ENCODE measurements around the gene ELL2.
"Not testable (repeated sequence)": the region's sequence is repeated elsewhere in the genome, so short reads cannot be mapped to it uniquely, and the experiment has no call there.

Gene ELL2

GRCh38 chr5:95846554-95847260, 114.9 kb downstream of the ELL2 start:
- H3K27ac ChIP-seq, result peak overlapping the region; percentile 11
- DNase-seq (ENCODE audit: low read depth, low spot score), result no peak

GRCh38 chr5:95845391-95845790, 116.3 kb downstream of the ELL2 start:
- no peak for DNase-seq (ENCODE audit: low read depth, low spot score)

GRCh38 chr5:95843733-95844223, 117.9 kb downstream of the ELL2 start:
- DNase-seq (ENCODE audit: low read depth, low spot score), result no peak
- peak overlapping the region; percentile 84 for H3K27ac ChIP-seq

More at GRCh38 chr5:95845391-95845790, 116.3 kb downstream of the ELL2 start:
- H3K27ac ChIP-seq, result no peak overlapping the region

- DNase-seq (ENCODE audit: low read depth, low spot score), result no peak
- peak overlapping the region; percentile 84 for H3K27ac ChIP-seq
These were observed 118.7 kb downstream of the ELL2 start for GRCh38 chr5:95842854-95843544.

DNA sequence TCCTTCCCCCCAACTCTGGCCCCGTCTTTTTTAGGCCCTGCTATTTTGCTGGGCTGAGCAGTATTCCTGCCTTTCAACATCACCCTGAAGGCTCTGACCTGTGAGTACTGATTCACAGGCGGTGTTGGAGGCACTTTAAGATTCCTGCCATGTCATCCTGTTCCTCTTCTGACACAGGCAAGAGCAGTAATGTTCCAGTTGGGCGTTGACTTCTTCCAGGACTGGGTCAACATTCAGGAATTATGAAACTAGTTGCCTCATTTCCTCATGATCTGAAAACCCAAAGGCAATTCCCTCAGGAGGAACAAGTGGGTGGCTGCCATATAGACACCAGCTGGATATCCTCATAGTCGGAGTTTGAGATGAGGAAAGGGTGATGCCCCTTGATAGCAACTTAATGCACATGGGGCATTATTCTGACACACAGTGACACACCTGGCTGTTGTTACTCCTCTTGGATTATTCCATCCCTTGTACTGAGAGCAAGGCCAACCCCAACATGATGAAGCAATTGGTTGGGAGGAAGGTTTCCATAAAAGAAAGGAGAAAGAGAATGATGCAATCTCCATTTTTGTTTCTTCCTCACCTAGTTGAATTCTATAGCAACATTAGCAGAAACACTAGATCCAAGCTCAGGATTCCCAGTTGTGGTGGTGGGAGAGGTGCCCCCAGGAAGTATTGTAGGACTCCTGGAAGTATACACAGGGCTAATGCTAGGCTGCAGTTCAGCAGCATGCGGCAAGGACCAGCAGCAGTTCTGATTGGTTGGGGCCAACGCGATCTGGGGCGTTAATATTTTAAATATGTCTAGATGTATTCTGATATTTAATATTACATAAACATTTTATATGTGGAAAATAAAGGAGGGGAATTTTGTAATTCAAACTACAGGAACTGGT, 119.5 kb downstream of the ELL2 start:
- no peak for DNase-seq (ENCODE audit: low read depth, low spot score)
- peak overlapping the region; percentile 84 for H3K27ac ChIP-seq

GRCh38 chr5:95840956-95841705, 120.5 kb downstream of the ELL2 start:
- H3K27ac ChIP-seq, result peak overlapping the region; percentile 84
- DNase-seq (ENCODE audit: low read depth, low spot score), result no peak

DNA sequence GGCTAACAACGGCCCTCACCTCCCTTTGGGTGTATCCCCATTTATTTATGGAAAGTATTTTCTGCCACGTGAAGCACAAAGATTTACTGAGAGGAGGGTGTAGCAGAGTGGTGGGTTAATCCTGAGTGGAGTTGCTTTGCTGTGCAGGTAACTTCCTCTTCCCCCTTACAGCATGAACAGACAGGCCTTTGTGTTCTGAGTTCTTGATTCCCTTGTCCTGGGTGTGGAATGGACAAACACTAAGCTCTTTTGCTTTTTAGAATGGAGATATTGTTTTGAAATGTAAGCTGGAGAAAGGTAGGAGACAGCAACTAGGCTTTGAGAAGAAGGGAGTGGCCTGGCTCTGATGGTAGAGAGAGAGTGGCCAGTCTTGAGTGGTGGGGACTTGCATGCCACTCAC, 122.0 kb downstream of the ELL2 start:
- H3K27ac ChIP-seq, result peak overlapping the region; percentile 44
- DNase-seq (ENCODE audit: low read depth, low spot score), result no peak

DNA sequence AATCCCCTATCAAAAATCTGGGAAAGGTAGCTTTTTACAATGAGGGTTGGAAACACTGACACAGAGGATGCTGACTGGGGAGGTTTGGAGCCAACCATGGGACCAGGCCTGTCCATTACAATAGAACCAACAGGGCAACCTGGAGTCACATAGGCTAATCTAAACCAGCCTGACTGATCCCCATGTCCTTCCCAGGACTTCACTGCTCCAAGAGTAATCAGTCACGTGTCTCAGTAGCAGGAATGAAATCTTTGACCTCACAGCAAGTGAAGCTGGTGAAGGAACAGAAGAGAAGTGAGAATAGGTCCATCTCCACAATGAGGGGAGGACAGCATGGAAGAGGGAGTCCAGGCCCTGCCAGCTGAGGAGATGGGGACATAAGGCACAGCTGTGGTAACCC, 123.1 kb downstream of the ELL2 start:
- no peak for DNase-seq (ENCODE audit: low read depth, low spot score)
- H3K27ac ChIP-seq, result peak overlapping the region; percentile 44

GRCh38 chr5:95838001-95838520, 123.6 kb downstream of the ELL2 start:
- H3K27ac ChIP-seq, result peak overlapping the region; percentile 68
- DNase-seq (ENCODE audit: low read depth, low spot score), result no peak

GRCh38 chr5:95837492-95837891, 124.2 kb downstream of the ELL2 start:
- DNase-seq (ENCODE audit: low read depth, low spot score), result no peak

GRCh38 chr5:95836971-95837370, 124.7 kb downstream of the ELL2 start:
- H3K27ac ChIP-seq, result peak overlapping the region; percentile 68
- not testable (repeated sequence) for DNase-seq (ENCODE audit: low read depth, low spot score)

More at GRCh38 chr5:95837492-95837891, 124.2 kb downstream of the ELL2 start:
- H3K27ac ChIP-seq, result peak overlapping the region; percentile 68

GRCh38 chr5:95836544-95836943, 125.1 kb downstream of the ELL2 start:
- H3K27ac ChIP-seq, result peak overlapping the region; percentile 68
- no peak for DNase-seq (ENCODE audit: low read depth, low spot score)

DNA sequence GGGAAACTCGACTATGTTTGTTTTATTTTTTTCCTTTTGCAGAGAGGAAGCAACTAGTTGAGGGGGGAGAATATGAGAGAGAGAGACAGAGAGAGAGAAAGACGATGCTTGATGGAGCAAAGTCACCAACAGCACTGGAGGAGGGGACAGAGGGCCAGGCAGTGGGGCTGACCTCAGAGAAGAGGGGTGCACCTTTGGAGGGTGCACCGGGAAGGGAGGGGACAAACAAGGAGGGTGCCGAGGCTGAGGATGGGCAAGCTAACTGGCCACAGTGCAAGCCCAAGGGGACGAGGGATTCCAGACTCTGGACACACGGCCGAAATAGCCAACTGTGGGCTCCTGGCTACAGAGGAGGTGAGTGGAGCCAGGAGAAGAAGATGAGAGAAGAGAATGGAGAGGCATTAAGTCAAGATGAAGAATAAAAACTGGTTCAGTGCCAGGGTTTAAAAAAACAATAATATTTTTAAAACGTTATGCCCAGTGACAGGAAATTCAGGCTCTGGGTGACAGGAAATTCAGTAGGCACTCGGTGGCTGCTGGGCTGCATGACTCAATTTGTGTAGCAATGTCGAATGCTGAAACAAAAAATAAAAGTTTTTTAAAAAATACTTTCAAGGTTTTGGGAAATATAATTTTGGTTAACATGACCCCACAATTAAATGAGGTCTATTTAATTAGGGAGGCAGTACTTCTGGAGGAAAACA, 125.8 kb downstream of the ELL2 start:
- H3K27ac ChIP-seq, result peak overlapping the region; percentile 68

More for the DNA sequence above, 125.8 kb downstream of the ELL2 start:
- no peak for DNase-seq (ENCODE audit: low read depth, low spot score)

All from epithelial cell of prostate (primary cell).